HG03469 (cell line): ENCODE results near the gene DDX23.

Experiments
- ATAC-seq: cut with Tn5 transposase; IDR thresholded peaks from one replicate; pipeline ENCODE4 v1.9.1; 2021; ENCODE audit warnings: mild to moderate bottlenecking, moderate library complexity, moderate number of reproducible peaks; ENCODE audit not compliant: unreplicated experiment

The DDX23 gene

GRCh38 chr12:48800971-48801370 lies 51.0 kb downstream of the DDX23 start:
- ATAC-seq = no peak

GRCh38 chr12:48800457-48800856 lies 51.5 kb downstream of the DDX23 start:
- no peak for ATAC-seq

- ATAC-seq = no peak
Measured at GRCh38 chr12:48796976-48797375, 55.0 kb downstream of the DDX23 start.

GRCh38 chr12:48795550-48796455 lies 56.2 kb downstream of the DDX23 start:
- no peak for ATAC-seq

GRCh38 chr12:48794870-48795269 lies 57.1 kb downstream of the DDX23 start:
- ATAC-seq = no peak

- no peak for ATAC-seq
Measured at GRCh38 chr12:48793696-48794095, 58.3 kb downstream of the DDX23 start.

GRCh38 chr12:48789858-48790326 lies 62.1 kb downstream of the DDX23 start:
- no peak for ATAC-seq

GRCh38 chr12:48788854-48789775 lies 62.8 kb downstream of the DDX23 start, which contains the start of gene ADCY6:
Gene ADCY6 (minus strand): TSS chr12:48789089. CDS start chr12:48783434, 5,655 bp downstream.
- no peak for ATAC-seq

GRCh38 chr12:48788524-48788853 lies 63.5 kb downstream of the DDX23 start:
- ATAC-seq = no peak

GRCh38 chr12:48787791-48788523 lies 64.0 kb downstream of the DDX23 start:
- ATAC-seq = no peak

GRCh38 chr12:48786591-48787544 lies 65.1 kb downstream of the DDX23 start:
- ATAC-seq = no peak

GRCh38 chr12:48783432-48783831 lies 68.5 kb downstream of the DDX23 start:
- ATAC-seq = no peak

GRCh38 chr12:48782457-48783395 lies 69.2 kb downstream of the DDX23 start:
- ATAC-seq = no peak

GRCh38 chr12:48781750-48782456 lies 70.1 kb downstream of the DDX23 start:
- no peak for ATAC-seq

- no peak for ATAC-seq
Measured at GRCh38 chr12:48780381-48781025, 71.5 kb downstream of the DDX23 start.

GRCh38 chr12:48779869-48780268 lies 72.1 kb downstream of the DDX23 start:
- ATAC-seq = no peak
